Rectal smooth muscle tissue (tissue), 1 donor: Measurements from ENCODE around the gene DCAF17.
"Not testable (repeated sequence)": the region's sequence is repeated elsewhere in the genome, so short reads cannot be mapped to it uniquely, and the experiment has no call there.

Experiments used
- H3K27ac ChIP-seq: one replicate; pipeline ENCODE4 v1.7.0; 2013; ENCODE audit warnings: low read depth, low read length, inconsistent platforms
- H3K27me3 ChIP-seq: one replicate; pipeline ENCODE4 v1.7.0; 2013; ENCODE audit warnings: low read length; ENCODE audit not compliant: control insufficient read depth, insufficient read depth
- H3K36me3 ChIP-seq: one replicate; pipeline ENCODE4 v1.7.0; 2013; ENCODE audit warnings: low read length; ENCODE audit not compliant: control insufficient read depth, insufficient read depth
- H3K4me1 ChIP-seq: one replicate; pipeline ENCODE4 v1.7.0; 2013; ENCODE audit warnings: low read length; ENCODE audit not compliant: control insufficient read depth, insufficient read depth
- H3K4me3 ChIP-seq: one replicate; pipeline ENCODE4 v1.7.0; 2013; ENCODE audit warnings: low read length
- H3K9ac ChIP-seq: one replicate; pipeline ENCODE4 v1.7.0; 2013; ENCODE audit warnings: low read length

Gene DCAF17

DNA sequence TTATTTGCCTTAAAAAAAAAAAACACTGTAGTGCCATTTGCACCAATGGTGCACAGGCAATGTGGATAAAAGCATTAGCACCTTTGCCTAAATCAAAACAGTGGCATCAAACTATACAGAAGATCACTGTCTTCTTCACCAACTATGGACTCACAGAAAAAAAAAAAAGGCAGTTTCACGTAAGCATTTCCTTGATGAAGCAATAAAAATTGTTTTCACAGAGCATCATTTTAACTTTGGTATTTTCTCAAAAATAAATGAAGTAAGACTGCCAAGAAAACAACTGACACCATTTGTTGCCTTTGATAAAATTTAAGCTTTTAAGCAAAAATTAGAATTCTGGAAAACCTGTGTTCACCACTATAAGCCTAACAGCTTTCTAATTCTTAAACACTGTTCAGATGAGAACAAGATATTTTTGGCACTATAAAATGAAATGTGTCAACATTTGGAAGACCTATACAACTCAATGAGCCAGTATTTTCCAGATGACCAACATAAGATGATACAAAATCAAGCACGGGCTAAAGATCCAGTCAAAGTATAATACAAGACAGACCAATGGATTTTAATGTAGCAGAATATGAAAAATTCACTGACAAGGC is 21.4 kb upstream of the DCAF17 start:
- Histone ChIP-seq H3K27ac (no peak overlapping the region), H3K36me3 (no peaks in the 10 kb centered on the region), H3K27me3 (no peaks in the 10 kb centered on the region), H3K4me1 (peaks cover 12% of the 10 kb centered on the region), H3K4me3 (no peak overlapping the region), H3K9ac (no peak overlapping the region)

DNA sequence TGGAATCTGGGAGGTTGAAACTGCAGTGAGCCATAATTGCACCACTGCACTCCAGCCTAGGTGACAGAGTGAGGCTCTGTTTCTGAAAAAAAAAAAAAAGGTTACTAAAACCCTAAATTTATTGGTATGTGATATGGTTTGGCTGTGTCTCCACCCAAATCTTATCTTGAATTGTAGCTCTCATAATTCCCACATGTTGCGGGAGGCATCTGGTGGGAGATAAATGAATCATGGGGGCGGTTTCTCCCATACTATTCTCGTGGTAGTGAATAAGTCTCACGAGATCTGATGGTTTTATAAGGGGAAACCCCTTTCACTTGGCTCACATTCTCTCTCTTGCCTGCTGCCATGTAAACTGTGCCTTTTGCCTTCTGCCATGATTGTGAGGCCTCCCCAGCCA is 19.4 kb upstream of the DCAF17 start:
- H3K9ac ChIP-seq, H3K27me3 ChIP-seq, H3K27ac ChIP-seq, H3K36me3 ChIP-seq, H3K4me3 ChIP-seq: not testable (repeated sequence)
- peaks cover 12% of the 10 kb centered on the region for H3K4me1 ChIP-seq

DNA sequence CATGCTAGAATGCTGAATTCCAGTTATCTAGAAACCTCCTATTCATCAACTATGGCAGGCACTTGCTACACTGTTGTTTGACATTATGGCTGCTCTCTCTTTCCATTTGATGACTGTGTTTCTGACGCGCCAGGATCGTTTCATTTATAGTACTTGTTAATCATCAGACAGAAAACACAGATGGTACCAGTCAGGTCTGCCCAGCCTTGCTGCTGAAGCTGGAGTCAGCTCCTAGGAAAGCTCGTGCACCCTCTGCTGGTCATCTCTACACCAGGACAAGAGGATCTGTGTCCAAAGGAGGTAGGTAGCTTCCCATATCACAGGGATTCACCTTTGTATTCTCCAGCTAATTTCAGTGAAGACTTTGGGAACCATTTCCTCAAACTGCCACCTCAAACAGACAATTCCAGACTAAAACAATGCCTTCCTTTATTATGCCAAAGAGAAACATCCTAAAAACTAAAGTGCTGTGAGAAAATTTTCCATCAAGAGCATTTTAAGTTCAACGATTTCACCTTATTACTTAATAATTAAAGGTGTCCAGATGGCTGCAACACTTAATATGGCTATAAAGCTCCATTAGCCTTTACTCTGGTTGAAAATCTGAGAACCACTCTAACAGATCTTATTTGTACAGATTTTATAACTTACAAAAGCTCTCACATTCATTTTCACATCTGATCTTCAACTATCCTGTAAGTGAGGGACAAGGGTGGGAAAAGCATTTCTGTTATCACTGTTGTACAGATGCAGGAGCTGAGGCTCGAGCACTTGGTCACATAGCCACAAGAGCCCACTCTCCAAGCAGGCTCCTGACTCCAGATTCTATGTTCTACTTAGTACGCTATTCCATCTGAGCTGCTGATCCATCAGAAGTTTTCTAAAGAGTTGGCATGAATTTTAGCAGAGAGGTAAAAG is 17.8 kb upstream of the DCAF17 start:
- H3K27me3 ChIP-seq: no peaks in the 10 kb centered on the region
- H3K9ac ChIP-seq: no peak overlapping the region
- peaks cover 8% of the 10 kb centered on the region for H3K4me1 ChIP-seq
- no peak overlapping the region for H3K4me3 ChIP-seq
- H3K36me3 ChIP-seq: no peaks in the 10 kb centered on the region
- peak overlapping the region; percentile 58 for H3K27ac ChIP-seq

DNA sequence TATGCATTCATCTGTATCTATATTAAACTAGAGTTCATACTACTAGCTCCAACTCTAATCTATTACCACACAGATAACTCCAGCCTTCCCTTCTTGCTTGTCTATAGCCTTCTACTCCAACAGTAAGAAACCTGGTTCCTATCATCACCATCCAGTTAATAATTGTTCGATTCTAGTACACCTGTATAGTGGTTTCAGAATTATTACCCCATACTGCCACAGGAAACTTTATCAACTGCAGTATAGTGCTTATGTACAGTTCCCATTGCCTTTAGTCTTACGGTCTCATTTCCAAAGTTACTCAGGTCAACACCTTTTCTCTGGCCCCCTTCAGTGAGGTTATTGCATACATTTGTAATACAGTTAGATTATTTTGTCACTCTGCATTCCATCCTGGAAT is 14.7 kb upstream of the DCAF17 start:
- Histone ChIP-seq H3K27ac (no peak overlapping the region), H3K4me1 (no peaks in the 10 kb centered on the region), H3K27me3 (no peaks in the 10 kb centered on the region), H3K9ac (no peak overlapping the region), H3K4me3 (no peak overlapping the region), H3K36me3 (no peaks in the 10 kb centered on the region)

DNA sequence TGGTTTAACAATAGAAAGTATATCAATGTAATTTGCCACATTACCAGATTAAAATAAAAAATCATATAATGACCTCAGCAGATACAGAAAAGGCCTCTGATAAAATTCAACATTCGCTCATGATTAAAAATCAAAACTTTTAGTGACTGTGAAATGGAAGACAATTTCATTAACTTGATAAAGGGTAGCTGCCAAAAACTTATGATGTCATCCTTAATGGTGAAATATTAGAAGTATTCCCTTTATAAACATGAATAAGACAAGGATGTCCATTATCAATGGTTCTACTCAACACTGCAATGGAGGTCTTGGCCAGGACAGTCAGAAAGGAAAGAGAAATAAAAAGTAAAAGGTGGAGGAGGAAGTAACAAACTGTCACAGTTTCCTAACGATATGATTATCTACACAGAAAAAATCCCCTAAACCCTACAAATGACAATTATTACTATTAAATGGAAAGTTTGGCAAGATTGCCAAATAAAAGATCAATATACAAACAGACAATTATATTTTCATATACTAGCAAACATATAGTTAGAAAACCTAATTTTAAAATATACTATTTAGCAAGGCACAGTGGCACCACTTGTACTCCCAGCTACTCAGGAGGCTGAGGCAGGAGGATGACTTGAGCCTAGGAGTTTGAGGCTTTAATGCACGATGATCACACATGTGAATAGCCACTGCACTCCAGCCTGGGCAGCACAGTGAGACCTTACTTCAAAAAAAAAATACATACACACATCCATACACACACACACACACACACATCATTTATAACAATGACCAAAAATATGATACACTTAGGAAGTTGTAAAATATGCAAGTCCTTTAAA is 13.1 kb upstream of the DCAF17 start:
- H3K4me3 ChIP-seq: no peak overlapping the region
- no peak overlapping the region for H3K9ac ChIP-seq
- no peaks in the 10 kb centered on the region for H3K27me3 ChIP-seq
- no peaks in the 10 kb centered on the region for H3K4me1 ChIP-seq
- no peak overlapping the region for H3K27ac ChIP-seq
- H3K36me3 ChIP-seq: no peaks in the 10 kb centered on the region

DNA sequence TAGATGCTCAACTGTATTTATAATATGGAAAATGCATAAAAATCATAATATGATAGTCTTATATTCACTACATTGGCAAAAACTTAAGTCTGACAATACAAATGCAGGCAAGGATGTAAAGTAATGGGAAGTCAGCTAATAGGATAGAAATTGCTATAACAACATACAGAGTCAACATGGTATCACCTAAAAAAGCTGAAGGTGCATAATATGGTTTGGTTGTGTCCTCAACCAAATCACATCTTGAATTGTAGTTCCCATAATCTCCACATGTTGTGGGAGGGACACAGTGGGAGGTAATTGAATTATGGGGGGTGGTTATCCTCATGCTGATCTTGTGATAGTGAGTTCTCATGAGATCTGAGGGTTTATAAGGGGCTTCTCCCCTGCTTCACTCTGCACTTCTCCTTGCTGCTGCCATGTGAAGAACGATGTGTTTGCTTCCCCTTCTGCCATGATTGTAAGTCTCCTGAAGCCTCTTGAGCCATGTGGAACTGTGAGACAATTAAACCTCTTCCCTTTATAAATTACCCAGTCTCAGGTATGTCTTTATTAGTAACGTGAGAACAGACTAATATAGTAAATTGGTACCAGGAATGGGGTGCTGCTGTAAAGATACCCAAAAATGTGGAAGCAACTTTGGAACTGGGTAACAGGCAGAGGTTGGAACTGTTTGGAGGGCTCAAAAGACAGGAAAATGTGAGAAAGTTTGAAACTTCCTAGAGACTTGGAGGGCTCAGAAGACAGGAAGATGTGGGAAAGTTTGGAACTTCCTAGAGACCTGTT is 11.1 kb upstream of the DCAF17 start:
- not testable (repeated sequence) for H3K9ac ChIP-seq, H3K4me3 ChIP-seq, H3K27ac ChIP-seq, H3K27me3 ChIP-seq, H3K4me1 ChIP-seq, H3K36me3 ChIP-seq

DNA sequence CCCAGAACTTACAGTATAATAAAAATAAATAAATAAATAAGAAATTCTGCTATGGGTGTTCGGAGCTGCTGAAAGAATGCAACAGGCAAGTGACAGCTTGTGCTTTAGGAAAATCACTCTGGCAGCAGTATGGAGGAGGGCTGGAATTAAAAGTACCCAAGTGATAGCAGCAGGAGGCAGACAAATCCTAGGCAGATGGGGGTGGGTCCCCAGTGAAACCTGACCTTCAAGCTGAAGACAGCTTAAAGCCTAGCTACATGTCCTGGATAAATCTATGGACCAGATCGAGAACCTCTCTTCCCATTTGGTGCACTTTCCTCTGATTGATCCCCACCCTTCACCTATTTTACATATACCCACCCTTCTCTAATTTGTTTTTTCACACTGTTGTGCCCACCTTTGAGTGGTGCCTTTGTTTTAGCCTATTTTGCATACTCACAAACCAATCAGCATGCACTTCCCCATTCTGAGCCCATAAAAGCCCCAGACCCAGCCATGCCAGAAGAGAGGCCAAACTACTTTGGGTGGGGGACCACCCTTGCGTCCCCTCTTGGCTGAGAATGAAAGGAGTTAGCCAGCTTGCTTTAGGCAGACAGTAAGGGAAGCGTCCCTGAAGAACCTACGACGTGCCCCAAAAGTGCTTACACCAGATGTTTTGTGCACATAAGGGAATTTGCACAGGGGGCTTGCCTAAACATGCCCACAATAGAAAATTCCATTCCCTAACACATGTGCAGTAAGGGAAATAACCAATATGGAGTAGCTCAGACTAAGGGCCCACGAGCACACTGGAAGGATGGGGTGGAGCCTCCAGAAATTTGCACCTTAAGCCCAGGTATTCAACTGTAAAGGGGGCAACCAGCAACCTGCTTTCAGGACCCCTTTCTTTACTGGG is 3.3 kb upstream of the DCAF17 start:
- Histone ChIP-seq H3K36me3 (no peaks in the 10 kb centered on the region), H3K4me3 (no peak overlapping the region), H3K27me3 (no peaks in the 10 kb centered on the region), H3K27ac (peak overlapping the region; percentile 93), H3K9ac (no peak overlapping the region), H3K4me1 (peaks cover 17% of the 10 kb centered on the region)

DNA sequence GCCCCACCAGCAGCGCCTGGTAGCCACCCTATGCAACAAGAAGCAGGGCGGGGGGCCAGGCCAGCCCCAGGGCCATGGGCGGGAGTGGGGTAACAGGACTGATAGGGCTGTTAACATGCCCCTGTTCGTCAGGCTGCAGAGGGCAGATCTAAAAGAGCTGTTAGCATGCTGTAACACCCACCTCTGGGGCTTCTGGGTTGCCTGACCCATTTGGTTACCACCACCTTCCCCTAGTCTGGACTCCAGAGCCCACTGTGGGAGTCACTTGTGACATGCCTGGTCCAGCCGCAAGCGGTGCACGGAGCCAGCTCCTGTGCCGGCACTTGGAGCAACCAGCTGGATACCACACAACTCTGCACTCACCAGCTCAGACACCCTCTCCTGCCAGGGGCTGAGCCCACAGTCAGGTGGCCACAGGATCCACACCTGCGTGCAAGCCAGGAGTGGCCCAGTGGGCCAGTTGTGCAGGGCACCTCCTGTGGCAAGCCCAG is 2.3 kb upstream of the DCAF17 start:
- peak overlapping the region; percentile 93 for H3K27ac ChIP-seq
- peak overlapping the region; percentile 3 for H3K9ac ChIP-seq
- no peak overlapping the region for H3K4me3 ChIP-seq
- no peaks in the 10 kb centered on the region for H3K27me3 ChIP-seq
- peaks cover 17% of the 10 kb centered on the region for H3K4me1 ChIP-seq
- H3K36me3 ChIP-seq: no peaks in the 10 kb centered on the region

DNA sequence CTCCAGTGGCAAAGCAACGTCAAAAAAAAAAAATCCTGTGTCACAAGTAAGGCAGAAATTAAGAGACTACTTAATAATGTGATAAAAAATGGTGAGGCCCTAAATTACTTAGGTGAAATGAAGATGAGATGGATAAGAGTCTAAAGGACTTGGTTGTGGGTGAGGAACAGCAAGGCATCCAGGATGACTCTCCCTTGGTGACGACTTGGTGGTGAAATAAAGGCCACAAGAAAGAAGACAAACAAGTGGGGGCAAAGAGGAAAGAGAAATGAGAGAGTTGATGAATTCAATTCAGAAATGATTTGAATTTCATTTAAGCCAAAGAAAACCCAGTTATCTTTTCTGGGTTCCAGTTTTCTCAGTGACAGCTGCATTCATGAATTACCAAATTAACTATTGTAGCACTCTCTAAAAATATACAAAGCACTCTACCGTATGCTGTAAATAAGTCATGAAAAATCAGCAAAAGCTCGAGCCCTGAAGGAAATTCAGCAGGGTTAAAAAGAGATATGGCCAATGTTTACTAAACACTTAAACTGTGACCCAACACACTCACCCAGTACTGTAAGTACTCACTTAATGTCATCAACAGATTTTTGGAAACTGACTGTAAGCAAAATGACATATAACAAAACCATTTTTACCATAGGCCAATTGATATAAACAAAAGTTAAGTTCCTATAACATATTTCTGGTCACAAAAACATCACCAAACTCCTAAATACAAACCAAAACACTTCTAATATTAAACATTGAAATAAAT is 1.6 kb upstream of the DCAF17 start:
- Histone ChIP-seq H3K4me3 (no peak overlapping the region), H3K36me3 (no peaks in the 10 kb centered on the region), H3K27me3 (no peaks in the 10 kb centered on the region), H3K27ac (peak overlapping the region; percentile 93), H3K4me1 (peaks cover 17% of the 10 kb centered on the region), H3K9ac (no peak overlapping the region)

DNA sequence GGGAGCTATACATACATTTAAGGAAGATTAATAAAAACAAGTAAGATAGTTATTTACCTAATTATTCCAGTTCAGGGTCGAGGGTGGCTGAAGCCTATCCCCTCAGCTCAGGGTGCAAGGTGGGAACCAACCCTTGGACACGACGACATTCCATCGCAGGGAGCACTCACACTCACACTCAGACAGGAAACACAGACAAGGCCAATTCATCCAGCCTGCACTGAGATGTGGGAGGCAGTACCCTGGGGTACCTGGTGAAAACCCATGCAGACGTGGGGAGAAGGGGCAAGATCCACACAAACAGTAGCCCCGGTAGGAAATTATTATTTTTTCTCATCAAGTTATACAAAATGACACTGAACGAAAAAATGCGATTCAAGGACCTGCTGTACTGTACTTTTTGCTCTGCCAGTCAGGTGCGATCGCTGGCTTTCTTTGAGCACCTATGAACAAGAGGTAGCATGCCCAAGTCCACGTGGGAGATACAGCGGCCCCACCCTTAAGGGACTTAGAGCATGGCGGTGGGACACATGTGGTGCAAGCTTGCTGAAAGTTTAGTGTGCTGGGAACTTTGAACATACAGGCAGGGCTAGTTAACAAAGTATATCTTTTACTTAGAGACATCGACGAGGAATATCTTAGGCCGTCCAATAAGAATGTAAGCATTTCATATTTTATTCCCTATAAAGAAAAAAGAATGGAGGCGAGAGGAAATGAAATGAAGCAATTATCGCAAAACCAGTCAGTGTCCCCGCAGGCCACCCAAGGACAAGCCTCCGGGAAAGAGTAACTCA is 860 bp upstream of the DCAF17 start:
- H3K27ac ChIP-seq: peak overlapping the region; percentile 93
- peak overlapping the region; percentile 95 for H3K4me3 ChIP-seq
- no peaks in the 10 kb centered on the region for H3K27me3 ChIP-seq

More for the DNA sequence above, 860 bp upstream of the DCAF17 start:
- Histone ChIP-seq H3K9ac (peak overlapping the region; percentile 91), H3K4me1 (peaks cover 17% of the 10 kb centered on the region), H3K36me3 (no peaks in the 10 kb centered on the region)
